ENCODE data around the gene CT47A1. TPM values are rescaled to one million over a fixed set of nuclear protein-coding genes. Genes with fewer than 3 reads are reported as not detected.

Gene CT47A1
- total RNA-seq, 1 donor from 2014 or later: not detected

Other genes with a start within 250 kb of the CT47A1 start
- not detected in 2 replicates for gene CT47B1, start 109.9 kb downstream of the CT47A1 start, total RNA-seq
- gene CT47A11, start 48.6 kb downstream of the CT47A1 start, total RNA-seq: not detected in 2 replicates
- not detected in 2 replicates for gene CT47A10, start 43.7 kb downstream of the CT47A1 start, total RNA-seq
- not detected in 2 replicates for gene CT47A9, start 38.9 kb downstream of the CT47A1 start, total RNA-seq
- not detected in 2 replicates for gene CT47A8, start 34.0 kb downstream of the CT47A1 start, total RNA-seq
- not detected in 2 replicates for gene CT47A7, start 29.2 kb downstream of the CT47A1 start, total RNA-seq
- gene CT47A6, start 24.3 kb downstream of the CT47A1 start, total RNA-seq: not detected in 2 replicates
- not detected in 2 replicates for gene CT47A5, start 19.4 kb downstream of the CT47A1 start, total RNA-seq
- not detected in 2 replicates for gene CT47A4, start 14.6 kb downstream of the CT47A1 start, total RNA-seq
- gene CT47A3, start 9.7 kb downstream of the CT47A1 start, total RNA-seq: not detected in 2 replicates
- not detected in 2 replicates for gene CT47A2, start 4.8 kb downstream of the CT47A1 start, total RNA-seq
- gene GLUD2, start 61.9 kb upstream of the CT47A1 start, total RNA-seq: 5.9 and 6.5 TPM in 2 replicates